ENCODE data around the gene PRIMA1.

The PRIMA1 gene

GRCh38 chr14:93712838-93713724 lies 75.2 kb downstream of the PRIMA1 start:
- in situ Hi-C loops (cut with MboI; ENCODE audit: low pct_unique_long_range_greater_than_20kb, low sequenced_read_pairs, unreplicated experiment), result no loop called here
- TF ChIP-seq CTCF (IDR thresholded peaks at IDR 0.05; ENCODE audit: extremely low read depth, insufficient read depth, missing control alignments), result no peak
- no peak for DNase-seq (ENCODE audit: low spot score)

- no peak for DNase-seq (ENCODE audit: low spot score)
- TF ChIP-seq CTCF (IDR thresholded peaks at IDR 0.05; ENCODE audit: extremely low read depth, insufficient read depth, missing control alignments), result no peak
- in situ Hi-C loops (cut with MboI; ENCODE audit: low pct_unique_long_range_greater_than_20kb, low sequenced_read_pairs, unreplicated experiment), result no loop called here
Observed at GRCh38 chr14:93712079-93712837, 76.0 kb downstream of the PRIMA1 start.

- no peak for TF ChIP-seq CTCF (IDR thresholded peaks at IDR 0.05; ENCODE audit: extremely low read depth, insufficient read depth, missing control alignments)
- DNase-seq (ENCODE audit: low spot score), result no peak
- in situ Hi-C loops (cut with MboI; ENCODE audit: low pct_unique_long_range_greater_than_20kb, low sequenced_read_pairs, unreplicated experiment), result no loop called here
Observed at GRCh38 chr14:93709249-93709648, 79.0 kb downstream of the PRIMA1 start.

GRCh38 chr14:93708800-93709199 lies 79.5 kb downstream of the PRIMA1 start:
- TF ChIP-seq CTCF (IDR thresholded peaks at IDR 0.05; ENCODE audit: extremely low read depth, insufficient read depth, missing control alignments), result no peak
- DNase-seq (ENCODE audit: low spot score), result no peak
- in situ Hi-C loops (cut with MboI; ENCODE audit: low pct_unique_long_range_greater_than_20kb, low sequenced_read_pairs, unreplicated experiment), result no loop called here

- in situ Hi-C loops (cut with MboI; ENCODE audit: low pct_unique_long_range_greater_than_20kb, low sequenced_read_pairs, unreplicated experiment), result no loop called here
- no peak for TF ChIP-seq CTCF (IDR thresholded peaks at IDR 0.05; ENCODE audit: extremely low read depth, insufficient read depth, missing control alignments)
- DNase-seq (ENCODE audit: low spot score), result no peak
Observed at GRCh38 chr14:93708311-93708734, 80.0 kb downstream of the PRIMA1 start.

GRCh38 chr14:93707475-93707874 lies 80.8 kb downstream of the PRIMA1 start:
- in situ Hi-C loops (cut with MboI; ENCODE audit: low pct_unique_long_range_greater_than_20kb, low sequenced_read_pairs, unreplicated experiment), result no loop called here
- no peak for DNase-seq (ENCODE audit: low spot score)
- TF ChIP-seq CTCF (IDR thresholded peaks at IDR 0.05; ENCODE audit: extremely low read depth, insufficient read depth, missing control alignments), result no peak
